Posterior cingulate gyrus (tissue), 11 donors: ENCODE data around the gene CAPG.
A peak's percentile ranks its signal among the peaks of the same experiment; 100 is the strongest.
"Not testable (repeated sequence)": the region's sequence is repeated elsewhere in the genome, so short reads cannot be mapped to it uniquely, and the experiment has no call there.

Source experiments
- DNase-seq, 10 donors: peaks; one replicate each; pipeline versions ENCODE4 v3.0.0 to v3.0.0-alpha.2; 2020 to 2021; ENCODE audit warnings: mixed read lengths in 3 of 10
- intact Hi-C: fragments of 100-400 bp; cut with DNase I; formaldehyde crosslinking; loops from one replicate; pipeline ENCODE4 v1.15.1; 2023

The CAPG gene

DNA sequence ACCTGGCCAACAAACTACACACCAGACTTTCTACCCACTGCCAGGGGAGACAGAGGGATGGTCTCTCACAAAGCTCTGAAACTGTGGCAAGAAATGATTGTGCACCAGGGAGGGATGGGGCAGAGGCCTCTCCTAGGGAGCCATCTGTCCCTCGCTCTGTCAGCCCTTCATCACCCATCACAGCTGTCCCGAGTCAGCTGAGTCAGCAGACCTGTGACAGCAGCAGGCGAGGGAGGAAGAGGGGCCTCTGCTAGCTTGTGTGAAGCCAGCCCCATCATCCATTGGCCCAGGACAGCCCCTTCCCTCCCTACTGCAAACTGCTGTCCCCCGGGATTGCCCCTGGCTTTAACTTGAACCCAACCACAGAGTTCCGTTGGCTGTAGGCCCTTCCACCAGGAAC, 13.4 kb upstream of the CAPG start:
- intact Hi-C loops, result no loop called here

DNA sequence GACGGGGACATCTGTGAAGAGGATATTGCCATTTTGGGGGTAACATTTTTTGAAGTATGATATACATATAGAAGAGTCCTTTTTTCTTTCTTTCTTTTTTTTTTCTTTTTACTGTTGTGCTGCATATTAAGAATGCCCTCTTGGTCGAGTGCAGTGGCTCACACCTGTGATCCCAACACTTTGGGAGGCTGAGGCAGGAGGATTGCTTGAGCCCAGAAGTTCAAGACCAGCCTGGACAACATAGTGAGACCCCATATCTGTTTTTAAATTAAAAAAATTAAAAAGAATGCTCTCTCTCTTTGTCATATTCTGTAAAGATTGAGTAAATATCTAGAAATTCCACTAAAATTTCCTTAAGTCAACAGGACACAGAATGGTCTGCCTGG, 11.9 kb upstream of the CAPG start:
- DNase-seq, result no peak
- intact Hi-C loops, result no loop called here

More for the DNA sequence above, 13.4 kb upstream of the CAPG start:
- DNase-seq, result peak in 2 of 10 donors; percentile 42 to 73

DNA sequence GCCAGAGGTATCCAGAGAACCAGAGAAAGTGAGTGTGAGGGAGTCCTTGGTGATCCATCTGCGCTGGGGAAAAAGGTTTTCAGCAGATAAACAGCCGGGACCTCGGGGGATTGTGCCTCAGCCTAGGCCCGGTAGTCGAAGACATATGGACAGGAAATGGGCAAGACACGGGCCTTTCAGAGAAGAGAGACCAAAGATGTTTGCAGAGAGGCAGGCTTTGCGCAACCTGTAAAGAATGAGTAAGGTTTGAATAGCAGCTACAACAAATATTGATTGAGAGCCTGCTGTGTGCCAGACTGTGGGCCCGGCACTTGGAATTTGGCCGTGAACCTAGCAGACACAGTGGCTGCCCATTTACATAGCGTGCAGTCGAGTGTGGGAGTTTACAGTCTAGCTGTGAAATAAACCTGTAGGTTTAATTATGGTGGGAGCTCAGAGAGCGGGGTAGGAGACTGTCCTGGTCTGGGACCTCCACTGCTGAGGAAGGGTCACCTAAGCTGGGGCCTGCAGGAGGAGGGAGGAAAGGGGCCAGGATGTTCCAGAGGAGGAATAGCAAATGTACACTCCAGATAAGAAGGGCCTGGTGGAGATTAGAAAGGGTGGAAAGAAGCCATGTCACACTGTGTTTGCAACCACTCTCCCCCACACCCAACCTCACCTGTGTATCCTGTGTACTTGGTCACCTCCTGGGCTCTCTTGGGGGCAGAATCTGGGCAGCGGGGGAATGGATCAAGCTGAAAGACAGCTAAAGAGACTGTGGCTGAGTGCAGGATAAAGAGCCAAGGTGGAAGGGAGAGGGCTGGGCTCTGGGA, 11.3 kb upstream of the CAPG start:
- intact Hi-C loops, result no loop called here
- DNase-seq, result peak in 3 of 10 donors; percentile 38 to 75 (median 53)

GRCh38 chr2:85420536-85421259, 10.5 kb upstream of the CAPG start:
- DNase-seq, result peak; percentile 80 to 98 (median 91)
- intact Hi-C loops, result loop anchor here (1.0 kb wide), 1 partner anchor 132 kb away; no protein-coding TSS in a partner anchor

GRCh38 chr2:85419009-85419675, 9.0 kb upstream of the CAPG start:
- intact Hi-C loops, result loop anchor here (2.0 kb wide), 1 partner anchor 64 kb away; the partner anchor contains the start of genes ELMOD3 and RETSAT
- peak in 2 of 10 donors; percentile 62 to 81 for DNase-seq

- intact Hi-C loops, result loop anchor here (2.0 kb wide), 1 partner anchor 64 kb away; the partner anchor contains the start of genes ELMOD3 and RETSAT
- peak; percentile 71 to 97 (median 85) for DNase-seq
Observed at GRCh38 chr2:85418132-85419008, 8.2 kb upstream of the CAPG start, which contains the start of gene SH2D6. SH2D6 (plus strand) TSS chr2:85418714; CDS start chr2:85429466, 10,752 bp downstream.

- no peak for DNase-seq
- intact Hi-C loops, result no loop called here
Observed at GRCh38 chr2:85415980-85416650, 5.9 kb upstream of the CAPG start.

DNA sequence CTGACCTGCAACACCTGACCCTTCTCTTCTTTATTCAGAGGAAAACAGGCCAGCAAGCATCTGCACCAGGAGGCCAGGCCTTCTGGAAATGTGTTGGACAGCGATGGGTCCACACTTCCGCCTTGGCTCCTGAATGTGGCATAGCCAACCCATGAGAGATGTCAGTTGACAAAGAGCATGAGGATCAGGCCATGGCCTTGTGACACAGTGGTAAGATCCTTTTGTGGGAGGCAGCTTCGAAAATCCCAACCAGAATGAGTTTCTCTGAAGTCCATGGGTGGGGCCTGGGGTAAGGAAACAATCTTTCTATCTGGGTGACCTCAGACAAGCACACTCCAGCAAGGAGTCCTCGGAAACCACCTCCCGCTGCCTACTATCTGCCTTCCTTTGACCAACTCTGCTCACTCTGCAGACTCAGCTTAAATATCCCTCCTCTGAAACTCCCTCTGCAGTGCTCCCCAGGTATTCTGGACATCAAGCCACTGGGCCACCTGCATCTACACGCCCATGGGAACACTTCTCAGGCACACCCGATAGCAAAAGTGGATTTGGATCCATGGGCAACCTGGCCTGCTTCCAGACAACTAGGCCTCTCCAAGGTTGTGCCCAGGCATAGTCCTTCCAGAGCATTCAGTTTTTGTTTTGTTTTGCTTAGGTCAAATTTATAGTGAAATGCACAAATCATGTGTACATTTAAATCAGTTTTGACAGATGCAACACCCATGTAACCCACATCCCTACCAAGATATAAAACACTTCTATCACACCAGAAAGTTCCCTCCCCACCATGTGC, 4.8 kb upstream of the CAPG start:
- peak in 1 of 10 donors; percentile 52 for DNase-seq
- intact Hi-C loops, result no loop called here

- intact Hi-C loops, DNase-seq: not testable (repeated sequence)
Observed at GRCh38 chr2:85414421-85414759, 4.2 kb upstream of the CAPG start.

DNA sequence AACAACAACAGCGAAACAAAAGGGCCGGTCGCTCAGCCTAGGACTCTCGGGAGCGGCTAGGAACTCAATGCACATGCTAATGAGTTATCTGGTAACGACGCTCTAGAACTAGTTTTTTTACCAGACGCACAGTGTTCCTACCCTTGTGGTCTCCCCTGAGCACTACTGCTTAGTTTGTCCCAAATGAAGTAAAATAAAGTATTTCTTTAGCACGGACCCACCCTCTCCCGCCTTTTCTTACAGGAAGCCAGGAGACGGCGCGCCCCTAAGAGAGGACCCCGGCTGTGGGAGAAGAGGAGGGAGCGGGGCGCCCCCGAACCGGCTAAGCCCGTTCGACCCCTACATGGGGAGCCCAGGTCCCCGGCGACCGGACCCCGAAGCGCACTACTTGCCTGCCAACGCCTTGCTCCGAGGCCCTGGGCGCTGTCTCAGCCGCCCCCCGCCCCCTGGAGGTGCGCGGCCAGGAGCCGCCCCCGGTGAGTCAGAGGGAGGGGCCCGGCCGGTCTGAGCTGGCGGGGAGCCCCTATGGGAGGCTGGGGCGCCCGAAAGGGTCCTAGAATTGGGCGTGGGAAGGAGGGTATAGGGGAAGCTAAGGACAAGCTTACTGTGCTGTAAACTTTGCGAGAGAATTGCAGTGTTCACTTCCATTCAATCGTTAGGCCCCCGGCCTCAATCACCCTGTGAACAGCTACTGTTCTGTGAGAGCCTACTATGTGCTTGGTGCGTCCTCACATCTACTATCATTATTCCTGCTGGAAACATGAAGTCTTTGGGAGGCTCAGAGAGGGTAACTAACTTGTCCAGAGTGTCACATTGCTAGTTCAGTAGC, 3.6 kb upstream of the CAPG start:
- no peak for DNase-seq
- intact Hi-C loops, result no loop called here

DNA sequence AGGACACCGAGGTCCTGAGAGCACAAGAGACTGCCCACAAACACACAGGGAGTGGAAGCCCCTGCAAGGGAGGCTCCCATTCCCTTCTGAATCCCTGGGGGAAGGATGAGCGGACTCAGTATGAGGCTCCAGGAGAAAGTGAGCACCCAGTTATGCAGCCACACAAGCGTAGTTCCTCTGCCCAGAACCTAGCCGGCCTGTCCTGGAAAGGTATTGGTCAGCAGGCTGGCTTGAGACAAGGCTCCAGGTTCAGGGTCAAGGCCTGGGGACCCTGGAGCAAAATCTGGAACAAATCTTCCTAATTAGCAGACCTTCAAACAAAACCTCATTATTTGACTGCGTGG, 1.2 kb upstream of the CAPG start:
- no peak for DNase-seq
- intact Hi-C loops, result no loop called here

DNA sequence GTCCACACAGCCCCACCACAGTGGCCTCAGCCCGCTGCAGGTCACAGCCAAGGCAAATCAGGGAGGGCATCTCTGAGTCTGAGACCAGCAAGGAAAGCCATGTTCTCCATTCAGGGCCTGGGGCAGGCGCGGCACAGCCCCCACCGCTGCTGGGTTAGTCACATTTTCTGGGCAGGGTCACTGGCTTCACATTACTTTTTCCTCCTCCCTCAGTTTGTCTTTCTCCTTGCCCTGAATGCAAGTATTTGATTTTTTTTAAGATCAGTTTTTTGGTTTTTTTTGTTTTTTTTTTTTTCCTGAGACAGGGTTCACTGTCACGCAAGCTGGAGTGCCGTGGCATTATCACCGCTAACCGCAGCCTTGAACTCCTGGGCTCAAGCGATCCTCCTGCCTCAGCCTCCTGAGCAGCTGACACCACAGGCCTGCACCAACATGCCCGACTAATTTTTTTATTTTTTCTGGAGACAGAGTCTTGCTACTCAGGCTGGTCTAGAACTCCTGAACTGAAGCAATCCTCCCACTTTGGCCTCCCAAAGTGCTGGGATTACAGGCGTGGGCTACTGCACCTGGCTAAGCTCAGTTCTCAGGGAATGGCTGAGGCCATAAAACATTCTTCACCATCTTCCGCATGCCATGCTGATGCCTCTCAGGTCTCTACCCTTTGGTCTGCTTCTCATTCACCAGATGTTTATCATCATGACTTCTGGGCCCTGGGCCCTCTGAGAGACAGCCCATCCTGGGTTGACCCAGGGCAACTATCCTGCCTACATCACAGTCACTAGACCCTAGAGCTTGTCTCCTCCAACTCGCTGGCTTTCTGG, 628 bp upstream of the CAPG start:
- no peak for DNase-seq
- intact Hi-C loops, result no loop called here

GRCh38 chr2:85405201-85406059, 4.7 kb downstream of the CAPG start:
- DNase-seq, result peak in 1 of 10 donors; percentile 60
- intact Hi-C loops, result no loop called here

- peak in 1 of 10 donors; percentile 82 for DNase-seq
- intact Hi-C loops, result no loop called here
Observed at GRCh38 chr2:85401844-85402243, 8.3 kb downstream of the CAPG start.

- DNase-seq, result peak in 2 of 10 donors; percentile 19 to 62
- intact Hi-C loops, result no loop called here
Observed at GRCh38 chr2:85401464-85401805, 8.7 kb downstream of the CAPG start.
